Activated CD8-positive, alpha-beta T cell treated with anti-CD3 and anti-CD28 coated beads for 36 hours (primary cell): ENCODE measurements around the gene TMPRSS11A. TPM values are rescaled to one million over a fixed set of nuclear protein-coding genes. Genes with fewer than 3 reads are reported as not detected.
A peak's percentile ranks its signal among the peaks of the same experiment; 100 is the strongest.

ENCODE experiments used
- ATAC-seq: fragments of 200-7000 bp; cut with Tn5 transposase; one replicate; pipeline ENCODE4 v1.10.0; 2021; ENCODE audit warnings: mild to moderate bottlenecking, moderate library complexity
- CTCF ChIA-PET: fragments of 350-600 bp; sonication (Branson Sonifier 250); formaldehyde crosslinking; loops from one replicate; lab custom pipeline; 2021; ENCODE audit warnings: antibody characterized with exemption; lab: Charles Lee
- POLR2A ChIA-PET: fragments of 350-600 bp; sonication (Branson Sonifier 250); formaldehyde crosslinking; loops from one replicate; lab custom pipeline; 2021; ENCODE audit warnings: antibody characterized with exemption; lab: Charles Lee
- DNase-seq: peaks from one replicate; pipeline ENCODE4 v3.0.0-alpha.2; 2020
- H3K27ac Mint-ChIP-seq: one replicate; pipeline ENCODE4 v1.8.0; 2021; ENCODE audit warnings: mild to moderate bottlenecking, mixed read lengths
- H3K27me3 Mint-ChIP-seq: one replicate; pipeline ENCODE4 v1.8.0; 2021; ENCODE audit warnings: mixed read lengths
- H3K36me3 Mint-ChIP-seq: one replicate; pipeline ENCODE4 v1.8.0; 2021; ENCODE audit warnings: low read depth, mixed read lengths
- H3K4me1 Mint-ChIP-seq: one replicate; pipeline ENCODE4 v1.8.0; 2021; ENCODE audit warnings: low read depth, mixed read lengths
- H3K4me3 Mint-ChIP-seq: one replicate; pipeline ENCODE4 v1.8.0; 2021; ENCODE audit warnings: mild to moderate bottlenecking, moderate library complexity, mixed read lengths
- H3K9me3 Mint-ChIP-seq: one replicate; pipeline ENCODE4 v1.8.0; 2021; ENCODE audit warnings: mixed read lengths
- intact Hi-C: fragments of 100-400 bp; cut with micrococcal nuclease; formaldehyde crosslinking; loops from one replicate; pipeline ENCODE4 v1.10.0; 2022
- total RNA-seq, 2 experiments: library from RNA; stranded (reverse); gene quantifications; one replicate each; pipeline ENCODE4 v1.2.3, GENCODE V29; 2021
- TF ChIP-seq, protein P1 (sequence below): fragments of 200-600 bp; IDR thresholded peaks from one replicate; pipeline ENCODE4 v1.8.0; 2022; ENCODE audit warnings: antibody characterized with exemption, mild to moderate bottlenecking

Gene TMPRSS11A
- total RNA-seq, 2 experiments from 2014 or later: not detected

DNA sequence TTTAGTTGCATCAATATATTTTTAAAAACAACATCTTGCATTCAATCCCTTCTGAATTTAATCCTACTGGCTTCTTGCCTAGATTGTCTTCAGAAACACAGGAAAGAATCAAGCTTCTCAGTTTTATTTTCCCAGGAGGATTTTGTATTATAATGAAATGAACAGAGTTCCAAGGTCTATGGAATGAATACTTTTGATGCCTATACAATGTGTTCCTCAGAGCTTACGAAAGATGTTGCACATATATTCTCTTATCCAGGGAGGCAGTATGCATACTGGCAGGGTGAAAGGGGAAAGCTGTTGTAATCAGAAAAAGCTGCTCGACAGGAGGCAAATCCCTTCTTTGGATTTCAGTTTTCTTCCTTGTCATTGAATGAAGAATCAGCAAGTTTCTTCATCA is 88.3 kb downstream of the TMPRSS11A start:
- no peak for ATAC-seq
- intact Hi-C loops: no loop called here
- H3K27me3 Mint-ChIP-seq: peaks cover 4% of the 10 kb centered on the region

DNA sequence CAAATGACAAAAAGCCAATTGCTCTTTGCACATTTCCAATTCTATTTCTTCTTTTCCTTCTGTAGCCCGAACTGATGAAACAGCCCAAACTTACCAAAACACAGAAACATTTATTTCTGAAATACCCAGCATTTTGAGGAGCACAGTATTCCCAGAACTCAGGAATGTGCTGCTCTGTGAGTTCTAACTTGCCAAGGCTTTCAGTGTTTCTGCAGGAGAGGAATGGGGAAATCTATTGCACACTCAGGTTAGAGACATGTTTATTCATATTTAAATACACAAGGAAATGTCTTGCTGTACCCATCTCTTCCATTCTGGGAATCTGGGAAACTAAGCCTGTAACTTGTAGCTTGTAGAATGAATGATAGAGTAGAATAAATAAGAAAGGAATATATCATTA is 90.2 kb downstream of the TMPRSS11A start:
- intact Hi-C loops: no loop called here
- DNase-seq (no peak), ATAC-seq (no peak)
- no peak overlapping the region for H3K4me3 Mint-ChIP-seq
- H3K9me3 Mint-ChIP-seq: no peaks in the 10 kb centered on the region
- peaks cover 4% of the 10 kb centered on the region for H3K27me3 Mint-ChIP-seq
- H3K4me1 Mint-ChIP-seq: no peaks in the 10 kb centered on the region
- POLR2A ChIA-PET: no interaction called here
- TF ChIP-seq, protein P1, sequence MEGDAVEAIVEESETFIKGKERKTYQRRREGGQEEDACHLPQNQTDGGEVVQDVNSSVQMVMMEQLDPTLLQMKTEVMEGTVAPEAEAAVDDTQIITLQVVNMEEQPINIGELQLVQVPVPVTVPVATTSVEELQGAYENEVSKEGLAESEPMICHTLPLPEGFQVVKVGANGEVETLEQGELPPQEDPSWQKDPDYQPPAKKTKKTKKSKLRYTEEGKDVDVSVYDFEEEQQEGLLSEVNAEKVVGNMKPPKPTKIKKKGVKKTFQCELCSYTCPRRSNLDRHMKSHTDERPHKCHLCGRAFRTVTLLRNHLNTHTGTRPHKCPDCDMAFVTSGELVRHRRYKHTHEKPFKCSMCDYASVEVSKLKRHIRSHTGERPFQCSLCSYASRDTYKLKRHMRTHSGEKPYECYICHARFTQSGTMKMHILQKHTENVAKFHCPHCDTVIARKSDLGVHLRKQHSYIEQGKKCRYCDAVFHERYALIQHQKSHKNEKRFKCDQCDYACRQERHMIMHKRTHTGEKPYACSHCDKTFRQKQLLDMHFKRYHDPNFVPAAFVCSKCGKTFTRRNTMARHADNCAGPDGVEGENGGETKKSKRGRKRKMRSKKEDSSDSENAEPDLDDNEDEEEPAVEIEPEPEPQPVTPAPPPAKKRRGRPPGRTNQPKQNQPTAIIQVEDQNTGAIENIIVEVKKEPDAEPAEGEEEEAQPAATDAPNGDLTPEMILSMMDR: no peak
- H3K36me3 Mint-ChIP-seq: no peaks in the 10 kb centered on the region
- no peak overlapping the region for H3K27ac Mint-ChIP-seq
- CTCF ChIA-PET: no interaction called here

More for the DNA sequence above, 88.3 kb downstream of the TMPRSS11A start:
- H3K27ac Mint-ChIP-seq: no peak overlapping the region
- CTCF ChIA-PET: no interaction called here
- POLR2A ChIA-PET: no interaction called here
- H3K4me3 Mint-ChIP-seq: no peak overlapping the region
- no peaks in the 10 kb centered on the region for H3K36me3 Mint-ChIP-seq
- no peaks in the 10 kb centered on the region for H3K9me3 Mint-ChIP-seq
- DNase-seq: no peak
- H3K4me1 Mint-ChIP-seq: no peaks in the 10 kb centered on the region
- TF ChIP-seq, protein P1: no peak

DNA sequence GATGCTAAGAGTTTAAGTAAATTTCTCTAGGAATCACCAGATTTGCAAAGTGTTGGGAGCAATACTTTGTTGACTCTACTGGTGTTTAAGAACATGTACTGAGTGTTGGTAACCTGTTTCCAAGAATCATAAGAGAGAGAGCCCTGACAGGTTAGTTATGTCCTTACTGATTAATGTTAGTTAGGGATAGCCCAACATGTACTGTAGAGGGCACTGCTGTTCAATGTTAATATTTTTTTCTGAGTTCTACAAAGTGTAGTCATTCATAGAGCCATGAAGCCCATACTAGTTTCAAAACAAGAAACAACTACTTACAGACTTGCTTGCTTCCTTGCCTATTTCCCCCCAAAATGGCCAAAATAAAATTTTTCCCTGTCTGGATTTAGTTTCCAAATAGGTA is 91.4 kb downstream of the TMPRSS11A start:
- H3K27me3 Mint-ChIP-seq: peaks cover 3% of the 10 kb centered on the region
- intact Hi-C loops: no loop called here
- H3K4me3 Mint-ChIP-seq: no peak overlapping the region
- no peak overlapping the region for H3K27ac Mint-ChIP-seq
- TF ChIP-seq, protein P1: no peak
- H3K9me3 Mint-ChIP-seq: no peaks in the 10 kb centered on the region
- no peak for DNase-seq
- H3K4me1 Mint-ChIP-seq: no peaks in the 10 kb centered on the region
- ChIA-PET CTCF (no interaction called here), POLR2A (no interaction called here)
- H3K36me3 Mint-ChIP-seq: no peaks in the 10 kb centered on the region
- peak; percentile 45 for ATAC-seq

DNA sequence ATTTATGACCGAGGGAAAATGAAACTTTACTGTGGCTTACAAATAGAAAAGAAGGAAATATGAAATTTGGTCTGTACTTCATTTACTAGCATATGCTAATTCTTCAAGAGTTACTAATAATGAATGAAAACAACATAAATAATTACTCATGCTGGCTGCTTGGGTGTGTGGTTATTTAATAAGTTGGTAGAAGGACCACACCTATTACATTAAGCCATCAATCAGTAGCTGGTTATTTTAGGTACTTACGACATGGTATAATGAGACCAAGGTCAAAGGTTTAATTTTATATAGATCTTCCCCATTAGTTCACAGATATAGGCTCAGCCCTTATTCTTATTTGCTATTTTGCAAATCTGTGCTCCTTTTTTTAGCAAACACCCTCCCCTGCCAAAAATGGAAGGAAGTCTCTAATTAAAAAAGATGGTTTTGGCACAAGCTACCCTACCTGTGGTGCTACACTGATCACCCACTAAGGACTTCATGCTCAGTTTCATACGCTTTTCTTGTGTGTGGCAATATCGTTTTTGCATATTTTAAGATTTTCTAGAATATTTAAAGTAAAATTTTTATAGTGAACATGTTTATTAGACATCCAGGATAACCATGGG is 93.6 kb downstream of the TMPRSS11A start:
- ChIA-PET CTCF (interaction anchor here (1.3 kb wide), 1 partner anchor 123 kb away, joined by 4 read pairs; no protein-coding TSS in a partner anchor), POLR2A (no interaction called here)
- Mint-ChIP-seq H3K27me3 (peaks cover 4% of the 10 kb centered on the region), H3K4me1 (no peaks in the 10 kb centered on the region), H3K9me3 (peaks cover 2% of the 10 kb centered on the region), H3K36me3 (no peaks in the 10 kb centered on the region), H3K27ac (no peak overlapping the region), H3K4me3 (no peak overlapping the region)
- intact Hi-C loops: no loop called here
- ATAC-seq (no peak), DNase-seq (no peak)
- TF ChIP-seq, protein P1: no peak

DNA sequence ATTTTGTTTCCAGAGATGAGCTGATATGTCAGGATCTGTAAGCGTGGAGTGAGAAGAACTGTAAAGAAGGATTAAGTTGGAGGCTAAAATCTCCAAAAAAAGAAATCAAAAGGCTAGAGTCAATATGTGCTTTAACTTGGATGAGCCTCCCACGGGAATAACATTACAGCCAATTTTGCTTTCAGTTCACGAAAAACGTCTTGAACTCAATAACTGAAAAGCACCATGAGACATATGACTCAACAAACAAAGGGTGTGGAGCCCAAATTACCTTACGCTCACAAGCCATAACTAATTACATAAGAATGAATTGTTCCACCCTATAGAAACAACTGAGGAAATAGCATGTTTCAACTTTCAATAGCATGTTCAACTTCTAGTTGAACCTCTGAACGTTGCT is 101.8 kb downstream of the TMPRSS11A start:
- H3K27me3 Mint-ChIP-seq: peaks cover 8% of the 10 kb centered on the region
- TF ChIP-seq, protein P1: no peak
- POLR2A ChIA-PET: no interaction called here
- intact Hi-C loops: no loop called here
- H3K4me3 Mint-ChIP-seq: no peak overlapping the region
- DNase-seq (no peak), ATAC-seq (no peak)
- peaks cover 3% of the 10 kb centered on the region for H3K9me3 Mint-ChIP-seq
- H3K27ac Mint-ChIP-seq: no peak overlapping the region
- no peaks in the 10 kb centered on the region for H3K4me1 Mint-ChIP-seq
- H3K36me3 Mint-ChIP-seq: no peaks in the 10 kb centered on the region
- CTCF ChIA-PET: interaction anchor here (1.2 kb wide), 1 partner anchor 49 kb away, joined by 5 read pairs; no protein-coding TSS in a partner anchor

Other genes starting within 250 kb of the TMPRSS11A start
- gene GNRHR, start 209.1 kb downstream of the TMPRSS11A start, total RNA-seq: not detected
- not detected for gene TMPRSS11D, start 79.5 kb downstream of the TMPRSS11A start, total RNA-seq
- not detected for gene TMPRSS11F, start 166.4 kb upstream of the TMPRSS11A start, total RNA-seq